Left kidney (tissue), 2 donors: Measurements from ENCODE around the gene SH3BGRL3. TPM values are rescaled to one million over a fixed set of nuclear protein-coding genes. Genes with fewer than 3 reads are reported as not detected.
"Not testable (repeated sequence)": the region's sequence is repeated elsewhere in the genome, so short reads cannot be mapped to it uniquely, and the experiment has no call there.

ENCODE experiments used
- DNase-seq: peaks from one replicate; pipeline ENCODE4 v3.0.0-alpha.2; 2013
- polyA plus RNA-seq: library from polyadenylated mRNA; unstranded; fragments of 120-200 nt; gene quantifications from one replicate; pipeline ENCODE4 v1.2.1, GENCODE V29; 2013; ENCODE audit not compliant: insufficient read length

Gene SH3BGRL3
- polyA plus RNA-seq, 1 donor = 87.2 TPM

GRCh38 chr1:26289158-26290059 lies 9.5 kb downstream of the SH3BGRL3 start:
- no peak for DNase-seq

- DNase-seq = no peak
These were observed 10.4 kb downstream of the SH3BGRL3 start for GRCh38 chr1:26290122-26290881.

GRCh38 chr1:26290882-26291261 lies 11.0 kb downstream of the SH3BGRL3 start:
- no peak for DNase-seq

GRCh38 chr1:26291433-26291832 lies 11.5 kb downstream of the SH3BGRL3 start:
- no peak for DNase-seq

- no peak for DNase-seq
These were observed 12.1 kb downstream of the SH3BGRL3 start for GRCh38 chr1:26291939-26292338.

- not testable (repeated sequence) for DNase-seq
These were observed 12.8 kb downstream of the SH3BGRL3 start for GRCh38 chr1:26292735-26293134.

GRCh38 chr1:26293911-26294463 lies 14.1 kb downstream of the SH3BGRL3 start:
- no peak for DNase-seq

GRCh38 chr1:26295194-26296138 lies 15.6 kb downstream of the SH3BGRL3 start:
- DNase-seq = no peak

- no peak for DNase-seq
These were observed 16.6 kb downstream of the SH3BGRL3 start for GRCh38 chr1:26296340-26297056.

GRCh38 chr1:26297057-26297790 lies 17.3 kb downstream of the SH3BGRL3 start:
- no peak for DNase-seq

GRCh38 chr1:26297791-26298124 lies 17.9 kb downstream of the SH3BGRL3 start:
- DNase-seq = no peak

- no peak for DNase-seq
These were observed 20.8 kb downstream of the SH3BGRL3 start for GRCh38 chr1:26300578-26301275.

GRCh38 chr1:26302733-26303405 lies 23.0 kb downstream of the SH3BGRL3 start:
- DNase-seq = no peak

- no peak for DNase-seq
These were observed 25.9 kb downstream of the SH3BGRL3 start for GRCh38 chr1:26305667-26306289.

GRCh38 chr1:26306290-26307229 lies 26.7 kb downstream of the SH3BGRL3 start, which contains the start of gene UBXN11:
UBXN11 (minus strand) TSS chr1:26306636; CDS start chr1:26302883, 3,753 bp downstream.
- DNase-seq = peak; percentile 94

GRCh38 chr1:26307363-26307781 lies 27.5 kb downstream of the SH3BGRL3 start:
- no peak for DNase-seq
